Mesenteric fat pad (tissue), 1 donor: Measurements from ENCODE around the gene ANKRD66. TPM values are rescaled to one million over a fixed set of nuclear protein-coding genes. Genes with fewer than 3 reads are reported as not detected.
"Not testable (repeated sequence)": the region's sequence is repeated elsewhere in the genome, so short reads cannot be mapped to it uniquely, and the experiment has no call there.

Source experiments
- DNase-seq: peaks from one replicate; pipeline ENCODE4 v3.0.0-alpha.2; 2020; ENCODE audit warnings: low spot score
- long read RNA-seq: library from polyadenylated mRNA; unstranded; transcript quantifications from one replicate; pipeline ENCODE4 v2.0.0, GENCODE V29; 2020
- total RNA-seq: library from RNA; stranded (reverse); fragmentation: NEBNext Ultra II Directional; extraction: Animal tissue kit (Norgen Biotek cat#: 25700); gene quantifications from one replicate; pipeline ENCODE4 v1.2.1, GENCODE V29; 2021
- donor health status: DM: yes; HTN: yes; CAD: no.

Gene ANKRD66
- total RNA-seq = not detected
- long read RNA-seq = 0 reads

DNA sequence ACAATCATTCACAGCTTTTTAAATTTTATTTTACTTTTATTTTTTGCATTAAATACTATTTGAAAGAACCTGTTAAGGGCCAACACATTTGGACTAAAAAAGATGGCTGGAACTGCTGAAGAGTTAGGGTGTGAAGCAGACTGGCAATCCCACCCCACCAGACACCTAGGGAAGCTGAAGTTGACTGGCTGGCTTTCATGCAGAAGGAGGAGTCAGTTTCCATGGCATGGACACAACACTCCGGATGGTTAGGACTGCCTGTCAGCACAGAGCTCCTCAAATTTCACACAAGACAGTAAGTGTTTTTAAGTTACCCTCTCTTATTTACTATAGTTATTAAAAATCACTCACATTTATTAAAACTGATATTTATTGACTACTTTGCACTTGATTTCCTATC lies at the start of gene ANKRD66:
ANKRD66 (plus strand) TSS at position 238 of the 400 bp plus-strand sequence. CDS start 5,016 bp downstream, outside the sequence.
- no peak for DNase-seq

DNA sequence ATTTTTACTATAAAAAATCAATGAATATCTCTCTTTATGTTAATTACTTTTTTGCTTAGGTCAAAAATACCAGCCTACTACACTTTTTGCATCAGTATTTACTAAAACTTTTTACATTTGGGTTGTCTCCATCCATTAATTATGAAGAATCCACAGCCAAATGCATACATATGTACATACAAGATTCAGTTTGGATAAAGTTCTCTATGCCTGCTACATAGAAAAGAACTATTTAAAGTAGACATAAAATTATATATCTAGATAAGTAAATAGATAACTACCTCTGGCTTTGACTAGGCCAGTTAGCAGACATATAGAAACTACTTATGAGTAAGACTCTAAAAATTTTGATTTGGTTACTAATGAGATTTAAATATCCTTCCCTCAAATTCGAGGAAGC lies 46.8 kb upstream of the ANKRD66 start:
- DNase-seq = no peak

DNA sequence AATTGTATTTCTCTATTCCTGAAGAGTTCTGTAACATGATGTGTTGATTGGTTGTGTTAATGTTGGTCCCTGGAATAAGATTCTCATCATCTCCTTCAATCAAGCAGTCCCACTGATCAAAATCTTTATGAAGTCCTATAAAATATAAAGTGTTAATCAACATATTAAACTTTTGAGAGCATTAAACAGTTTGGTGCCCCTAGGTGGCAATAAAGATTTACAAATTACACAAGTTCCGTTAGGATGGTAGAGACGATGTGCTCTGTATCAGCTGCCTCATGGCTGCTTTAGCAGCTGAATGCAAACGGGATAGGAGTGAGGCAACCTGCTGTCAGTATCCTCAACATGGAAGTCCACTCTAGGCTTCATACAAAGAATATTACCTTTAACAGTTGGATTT lies 42.2 kb upstream of the ANKRD66 start:
- DNase-seq = no peak

DNA sequence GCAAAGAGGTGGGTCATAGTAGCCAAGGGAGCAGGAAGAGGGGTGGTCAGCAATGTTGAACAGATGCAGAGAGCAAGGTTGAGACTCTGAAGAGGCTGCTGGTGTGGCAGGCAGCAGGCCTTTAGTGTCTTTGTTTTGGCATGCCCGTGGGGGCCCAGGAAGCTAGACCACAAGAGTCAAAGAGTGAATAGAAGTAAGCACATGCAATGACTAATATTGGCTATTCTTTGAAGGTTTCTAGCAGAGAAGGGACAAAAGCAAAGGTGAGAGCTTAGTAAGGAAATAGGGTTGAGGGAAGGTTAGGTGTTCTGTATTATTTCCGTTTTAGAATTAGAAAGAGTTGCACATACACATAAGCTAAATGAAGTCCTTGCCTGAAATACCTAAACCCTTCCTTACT lies 40.3 kb upstream of the ANKRD66 start:
- no peak for DNase-seq

DNA sequence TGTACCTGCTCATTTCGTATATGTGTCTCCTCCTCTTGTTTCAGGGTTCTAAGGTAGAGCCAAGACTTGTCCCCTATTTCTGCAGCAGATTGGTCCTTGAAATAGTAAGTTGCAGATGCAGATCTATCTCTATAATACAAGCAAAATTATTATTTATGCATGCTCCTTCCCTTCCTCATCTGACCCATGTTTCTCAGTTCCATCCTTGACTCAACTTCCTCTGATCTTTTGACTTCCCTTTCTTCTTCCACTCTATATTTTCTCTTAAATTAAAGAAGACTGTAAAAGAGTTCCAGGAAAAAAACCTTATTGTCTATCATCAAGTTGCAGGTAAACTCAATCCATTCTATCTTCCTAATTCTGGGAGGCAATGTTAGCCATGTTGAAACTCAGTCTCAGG lies 35.2 kb upstream of the ANKRD66 start:
- DNase-seq = no peak

DNA sequence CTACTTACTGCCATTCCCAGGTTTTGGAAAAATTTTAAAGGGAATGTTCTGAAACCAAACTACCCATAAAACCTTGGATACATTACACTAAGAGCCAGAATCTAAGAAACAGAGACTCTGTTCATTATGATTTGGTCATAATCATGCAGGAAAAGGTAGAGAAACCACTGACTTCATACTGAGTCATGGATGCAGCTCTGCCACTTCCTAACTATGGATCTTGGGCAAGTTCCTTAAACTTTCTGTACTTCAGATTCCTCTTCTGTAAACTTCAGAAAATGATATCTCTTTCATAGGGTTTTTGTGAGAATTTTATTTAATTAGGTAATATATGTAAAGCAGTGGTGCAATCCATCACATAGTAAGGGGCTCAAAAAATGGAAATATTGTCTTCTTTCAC lies 31.6 kb upstream of the ANKRD66 start:
- DNase-seq = no peak

DNA sequence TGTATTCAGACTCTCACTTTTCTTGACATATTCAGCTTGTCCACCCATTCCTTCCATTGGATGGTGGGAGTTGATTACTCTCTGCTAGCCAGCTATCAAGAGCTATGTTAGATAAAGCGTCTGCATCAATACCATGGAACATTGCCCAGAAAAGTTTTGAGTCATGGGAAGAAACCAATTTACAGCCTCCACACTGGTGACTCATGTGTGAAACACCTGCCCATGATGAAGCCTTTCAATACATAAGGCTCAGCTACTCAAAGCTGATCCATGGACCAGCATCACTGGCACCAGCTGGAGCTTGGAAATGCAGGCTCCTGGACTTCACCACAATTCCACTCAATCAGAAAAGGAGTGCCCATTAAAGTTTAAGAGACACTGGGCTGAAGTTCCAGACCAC lies 27.6 kb upstream of the ANKRD66 start:
- DNase-seq = no peak

DNA sequence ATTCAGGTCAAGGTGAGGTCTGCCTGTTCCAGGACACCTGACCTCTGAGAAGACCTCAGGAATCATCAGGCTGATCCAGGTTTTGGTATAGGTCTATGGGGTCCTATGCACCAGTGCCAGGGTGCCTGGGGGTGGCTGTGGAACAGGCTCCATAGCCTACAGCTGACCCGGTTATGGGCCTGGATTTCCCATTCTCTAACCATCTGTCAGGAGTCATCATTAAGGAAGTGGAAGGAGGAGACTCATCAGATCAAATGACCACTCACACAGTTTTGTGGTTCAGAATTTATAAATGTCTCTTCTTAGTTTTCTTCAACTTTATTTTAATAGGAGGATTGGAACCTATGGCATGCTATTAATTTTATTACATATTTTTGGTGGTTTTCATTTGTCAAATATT lies 26.3 kb upstream of the ANKRD66 start:
- no peak for DNase-seq

DNA sequence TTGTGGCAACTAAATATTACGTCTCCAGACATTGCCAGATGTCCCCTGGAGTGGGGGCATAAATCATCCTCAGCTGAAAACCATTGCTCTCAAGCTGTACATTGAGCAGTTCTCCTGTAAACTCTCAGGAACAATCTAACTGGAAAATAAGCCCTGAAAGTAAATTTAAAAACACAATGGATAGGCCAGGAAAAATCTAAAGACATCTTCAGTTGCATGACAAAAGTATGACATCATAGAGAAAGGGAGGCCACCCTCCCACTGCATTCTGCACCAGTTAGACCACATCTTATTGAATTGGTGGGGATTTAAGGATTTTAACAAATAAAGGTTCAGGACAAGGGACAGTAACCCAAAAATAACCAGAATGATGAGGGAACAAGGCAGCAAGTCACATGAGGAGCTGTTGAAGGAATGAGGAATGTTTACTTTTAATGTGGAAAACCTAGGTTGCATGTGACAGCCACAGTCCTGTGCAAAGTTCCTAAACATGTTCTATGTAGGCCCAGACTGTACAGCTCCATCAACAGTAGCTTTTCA lies 16.9 kb upstream of the ANKRD66 start:
- no peak for DNase-seq

DNA sequence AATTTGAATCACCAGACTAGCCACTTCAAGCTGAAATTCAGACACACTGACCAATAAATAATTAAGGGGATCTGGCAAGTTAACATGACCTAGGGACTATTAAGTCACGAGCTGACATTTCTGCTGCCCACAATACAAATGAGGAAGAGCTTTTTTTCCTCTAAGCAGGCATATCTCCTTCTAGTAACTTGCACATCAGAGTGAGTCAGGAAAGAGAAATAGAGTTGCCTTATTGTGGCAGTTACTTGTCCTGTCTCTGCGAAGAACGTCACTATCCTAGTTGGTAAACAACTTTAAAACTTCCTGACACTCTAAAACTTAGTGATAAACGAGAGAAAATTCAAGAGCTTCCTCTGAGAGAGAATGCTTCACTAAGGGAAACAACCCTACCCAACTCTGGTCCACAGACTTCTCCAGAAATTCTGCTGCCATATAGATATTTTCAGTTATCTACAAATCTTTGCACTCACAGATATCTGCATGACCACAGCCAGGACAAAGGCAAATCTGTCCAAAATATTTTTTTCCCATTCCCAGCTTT lies 15.7 kb upstream of the ANKRD66 start:
- no peak for DNase-seq

DNA sequence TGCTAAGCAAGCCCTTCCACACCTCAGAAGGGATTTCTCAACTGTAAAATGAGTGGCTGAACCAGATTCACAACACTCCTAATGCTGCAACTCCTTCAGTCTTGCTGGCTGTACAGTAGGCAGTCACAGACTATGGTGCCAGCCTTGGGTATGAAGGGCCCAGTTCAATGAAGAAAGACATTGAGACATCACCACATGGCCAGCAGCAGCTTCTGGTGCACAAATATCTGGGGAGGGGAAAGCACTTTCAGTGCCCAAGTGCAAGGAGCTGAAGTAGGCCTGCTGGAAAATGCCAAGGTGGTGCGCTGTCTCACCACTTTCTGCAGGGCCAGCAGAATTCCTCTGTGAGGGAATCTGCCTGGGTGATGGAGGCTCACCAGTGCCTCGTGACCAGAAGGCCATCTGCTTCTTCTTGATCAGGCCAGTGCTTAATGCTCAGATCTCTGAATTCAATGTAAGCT lies 13.4 kb upstream of the ANKRD66 start:
- no peak for DNase-seq

DNA sequence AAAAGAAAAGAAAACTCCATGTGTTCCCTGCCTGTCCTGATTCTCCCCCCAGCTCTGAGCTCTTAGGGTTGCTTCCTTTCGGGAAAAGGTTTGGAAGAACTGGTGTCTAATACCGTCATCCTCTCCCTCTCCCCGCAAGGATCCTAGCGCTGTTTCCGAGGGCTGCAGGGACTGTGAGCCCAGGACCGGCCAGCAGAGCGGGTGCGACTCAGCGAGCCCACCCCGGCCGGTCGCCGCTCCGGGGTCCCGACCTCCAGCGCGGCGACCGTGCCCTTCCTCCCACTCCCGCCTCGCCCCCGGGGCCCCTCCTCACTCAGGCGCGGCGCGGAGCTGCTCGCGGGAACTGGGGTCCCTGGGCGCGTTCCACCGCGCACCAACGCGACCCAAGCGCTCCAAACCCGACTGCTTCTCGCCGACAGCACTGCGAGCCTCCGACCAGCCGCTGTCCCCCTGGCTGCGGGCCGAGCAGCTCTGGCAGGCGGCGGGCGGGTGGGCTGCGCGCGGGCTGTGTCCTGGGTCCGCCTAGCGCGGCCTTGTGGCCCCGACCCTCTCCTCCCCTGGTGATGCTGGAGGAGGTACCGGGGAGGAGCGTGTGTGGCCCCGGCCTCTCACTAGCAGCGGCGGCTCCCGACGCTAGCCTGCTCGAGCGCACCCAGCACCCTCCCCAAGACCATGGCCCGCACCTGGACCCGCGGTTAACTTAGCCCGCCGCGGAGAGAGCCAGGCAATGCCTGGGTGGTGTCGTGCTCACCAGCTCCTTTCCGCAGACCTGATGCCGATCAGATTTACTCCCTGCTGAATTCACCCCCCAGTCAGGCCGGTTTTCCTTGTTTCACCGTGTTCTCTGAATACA lies 11.6 kb upstream of the ANKRD66 start, which contains the start of gene PLA2G7:
PLA2G7 (minus strand) TSS at position 509 of the 853 bp plus-strand sequence. CDS start 12,484 bp downstream, outside the sequence.
- DNase-seq = peak; percentile 89

DNA sequence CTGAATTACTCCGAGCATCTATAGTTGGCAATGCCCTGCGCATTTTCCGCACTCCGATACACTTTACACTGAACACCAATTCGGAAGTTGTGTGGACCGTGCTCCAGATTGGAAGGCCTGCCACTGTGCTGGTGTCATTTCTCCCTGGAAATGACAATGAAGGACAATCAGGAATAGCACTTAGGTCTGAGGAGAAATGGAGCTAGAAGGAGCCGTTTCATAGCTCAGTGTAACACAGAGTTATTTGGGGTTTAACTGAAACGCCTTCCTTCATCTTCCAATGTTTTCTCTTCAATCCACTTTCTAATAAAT lies 11.1 kb upstream of the ANKRD66 start:
- DNase-seq = no peak

DNA sequence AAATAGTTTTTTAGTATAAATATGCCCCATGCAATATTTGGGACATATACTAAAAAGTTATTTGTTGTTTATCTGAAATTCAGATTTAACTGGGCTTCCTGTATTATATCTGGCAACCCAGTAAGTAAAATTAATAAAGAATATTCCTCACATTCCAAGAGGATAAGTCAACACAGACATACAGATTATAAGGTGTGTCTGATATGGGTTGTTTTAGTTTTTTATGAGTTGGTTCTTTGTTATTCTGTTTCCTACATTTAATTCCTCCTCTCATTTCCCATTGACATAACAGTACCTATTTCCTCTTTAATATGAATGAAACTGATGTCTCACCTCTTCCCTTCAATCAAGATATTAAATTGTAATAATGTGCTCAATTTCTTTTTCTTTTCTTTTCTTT lies 9.8 kb upstream of the ANKRD66 start:
- DNase-seq = no peak

DNA sequence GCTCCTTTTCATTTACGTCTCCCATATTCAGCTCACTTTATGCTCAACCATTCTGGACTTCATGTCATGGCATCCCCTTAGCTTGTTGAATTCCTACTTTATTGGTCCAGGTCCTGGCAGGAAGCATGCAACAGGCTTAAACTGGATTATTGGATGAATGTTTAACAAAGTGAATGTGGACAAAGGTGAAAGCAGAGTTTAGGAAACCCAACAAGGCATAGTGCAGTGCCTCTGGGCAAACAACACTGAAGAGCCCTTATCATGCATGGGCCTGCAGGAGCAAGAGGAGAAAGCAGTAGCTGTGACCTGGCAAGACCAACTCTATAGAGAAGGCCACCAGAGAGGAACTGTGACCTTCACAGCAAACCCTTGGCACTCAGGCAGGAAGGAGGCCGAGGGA lies 5.3 kb upstream of the ANKRD66 start:
- no peak for DNase-seq

DNA sequence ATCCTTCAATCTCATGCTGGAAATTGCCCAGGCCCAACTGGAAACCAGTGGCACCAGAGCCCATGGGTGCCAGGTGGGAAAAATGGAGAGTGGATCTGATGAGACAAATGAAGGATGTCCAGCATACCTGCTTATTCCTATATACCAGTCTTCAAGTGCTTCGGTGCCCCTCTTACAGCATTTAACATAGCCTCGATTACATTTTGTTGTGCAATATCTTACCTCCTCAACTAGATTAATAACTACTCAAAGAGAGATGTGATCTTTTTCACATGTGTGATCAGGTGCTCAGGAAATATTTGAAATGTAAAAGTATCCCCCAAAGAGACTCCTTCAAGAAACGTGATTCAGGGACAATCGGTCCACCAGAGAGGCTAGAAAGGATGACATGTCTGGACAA lies 4.8 kb upstream of the ANKRD66 start:
- no peak for DNase-seq

DNA sequence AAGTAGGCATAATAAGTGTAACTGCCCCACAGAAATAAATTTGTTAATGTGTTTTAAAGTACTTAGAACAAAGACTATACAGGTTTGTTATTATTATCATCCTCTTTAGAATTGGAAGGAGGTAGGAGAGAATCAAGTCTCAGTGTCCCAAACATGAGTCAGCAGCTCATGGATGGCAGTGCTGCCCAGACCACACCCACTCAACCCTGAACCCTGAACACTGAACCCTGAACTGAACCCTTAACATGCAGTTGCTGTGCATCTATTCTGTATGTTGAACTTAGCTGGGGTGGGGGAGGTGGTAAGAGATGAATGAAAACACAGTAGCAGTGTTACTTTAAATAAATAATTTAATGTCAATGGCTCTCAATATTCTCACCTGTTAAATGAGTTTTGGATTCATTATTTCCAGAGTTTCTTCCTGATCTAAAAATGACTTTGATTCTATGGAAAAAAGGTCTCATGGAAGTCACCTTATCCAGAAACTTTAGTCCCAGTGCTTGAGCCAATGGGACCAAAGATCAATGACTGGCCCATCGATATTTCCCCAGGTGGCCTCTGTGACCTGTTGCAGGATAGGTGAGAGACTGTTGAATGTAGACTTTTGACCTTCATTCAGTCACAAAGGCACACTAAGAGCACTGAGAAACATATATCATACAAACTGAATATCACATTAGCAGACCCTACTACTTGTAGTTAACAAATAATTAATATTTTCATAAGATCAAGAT lies 3.1 kb upstream of the ANKRD66 start:
- DNase-seq = no peak

DNA sequence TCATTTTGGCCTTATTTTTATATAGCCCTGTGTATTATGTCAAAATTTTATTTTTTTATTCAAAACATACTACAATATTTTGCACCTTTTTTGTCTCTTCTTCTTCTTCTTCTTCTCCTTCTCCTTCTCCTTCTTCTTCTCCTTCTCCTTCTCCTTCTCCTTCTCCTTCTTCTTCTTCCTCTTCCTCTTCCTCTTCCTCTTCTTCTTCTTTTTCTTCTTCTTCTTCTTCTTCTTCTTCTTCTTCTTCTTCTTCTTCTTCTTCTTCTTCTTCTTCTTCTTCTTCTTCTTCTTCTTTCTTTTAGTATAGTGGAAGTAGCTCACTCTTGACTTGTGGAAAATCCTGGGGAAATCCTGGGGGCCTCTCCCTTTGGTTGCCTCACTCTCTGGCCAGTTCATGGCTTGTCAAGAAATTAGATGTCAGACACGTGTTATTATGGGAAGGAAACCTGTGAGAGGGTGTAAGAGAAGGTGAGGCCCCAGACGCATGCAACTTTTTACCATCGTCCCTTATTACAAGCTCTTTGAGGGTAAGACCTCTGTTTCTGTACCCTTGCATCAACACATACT lies 2.5 kb upstream of the ANKRD66 start:
- not testable (repeated sequence) for DNase-seq

DNA sequence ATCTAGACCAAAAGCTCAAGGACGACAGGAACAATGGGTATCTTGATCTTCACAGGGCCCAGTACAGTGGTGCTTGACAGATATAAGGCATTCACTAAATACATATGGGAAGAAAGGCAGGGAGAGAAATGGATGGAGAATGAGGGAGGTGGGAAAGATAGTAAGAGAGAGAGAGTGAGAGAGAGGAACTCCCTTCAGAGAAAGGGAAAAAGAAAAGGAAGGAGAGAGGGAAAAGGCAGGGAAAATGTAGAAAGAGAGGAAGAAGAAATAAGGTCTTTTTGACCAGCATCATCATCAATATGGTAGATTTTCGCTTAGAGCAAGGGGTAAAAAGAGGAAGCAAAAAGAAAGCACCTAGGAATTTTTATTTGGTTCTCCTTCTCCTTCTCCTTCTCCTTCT lies 760 bp upstream of the ANKRD66 start:
- DNase-seq = no peak

DNA sequence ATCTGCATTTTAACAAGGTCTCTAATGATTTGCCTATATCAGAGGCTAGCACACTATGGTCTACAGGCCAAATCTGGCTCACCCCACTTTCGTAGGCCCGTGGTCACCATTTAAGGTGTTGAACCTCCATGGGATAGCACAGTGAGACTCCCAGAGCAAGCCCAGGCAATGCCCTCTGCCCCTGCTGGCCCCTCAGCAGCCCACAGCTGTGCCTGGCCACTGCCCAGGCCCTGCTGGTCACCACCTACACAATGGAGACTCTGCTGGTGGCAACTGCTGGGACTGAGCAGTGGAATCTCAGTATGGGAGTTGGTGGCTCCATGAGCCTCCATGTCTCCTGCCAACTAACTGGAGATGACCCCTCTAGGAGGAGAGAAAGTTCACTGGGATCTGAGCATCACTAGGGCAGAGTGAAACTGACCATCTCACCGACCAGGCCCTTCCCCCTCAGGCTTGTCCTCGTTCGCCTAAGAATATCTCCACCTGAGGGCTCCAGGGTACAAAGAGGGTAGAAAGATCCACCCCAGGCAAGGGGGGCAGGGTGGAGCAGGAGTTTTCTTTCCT lies 2.3 kb downstream of the ANKRD66 start:
- DNase-seq = no peak

DNA sequence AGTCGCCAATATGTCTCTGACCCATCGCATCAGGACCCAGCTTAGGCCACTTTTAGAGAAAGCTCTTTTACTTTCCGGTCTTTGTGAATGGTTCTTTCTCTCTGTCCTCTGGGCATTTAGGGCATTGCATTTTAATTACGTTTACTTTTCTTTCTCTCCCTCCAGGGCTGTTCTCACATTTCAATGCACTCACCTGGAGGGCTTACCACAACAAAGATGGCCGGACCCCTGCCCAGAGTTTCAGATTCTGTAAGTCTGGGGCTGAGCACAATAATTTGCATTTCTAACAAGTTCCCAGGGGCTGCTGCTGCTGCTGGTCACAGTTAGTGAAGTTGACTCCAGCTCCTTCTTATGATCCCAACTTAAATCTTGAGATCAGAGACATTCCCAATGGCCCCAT lies 3.0 kb downstream of the ANKRD66 start:
- DNase-seq = no peak
